ENCODE results near the gene FANCD2.

DNA sequence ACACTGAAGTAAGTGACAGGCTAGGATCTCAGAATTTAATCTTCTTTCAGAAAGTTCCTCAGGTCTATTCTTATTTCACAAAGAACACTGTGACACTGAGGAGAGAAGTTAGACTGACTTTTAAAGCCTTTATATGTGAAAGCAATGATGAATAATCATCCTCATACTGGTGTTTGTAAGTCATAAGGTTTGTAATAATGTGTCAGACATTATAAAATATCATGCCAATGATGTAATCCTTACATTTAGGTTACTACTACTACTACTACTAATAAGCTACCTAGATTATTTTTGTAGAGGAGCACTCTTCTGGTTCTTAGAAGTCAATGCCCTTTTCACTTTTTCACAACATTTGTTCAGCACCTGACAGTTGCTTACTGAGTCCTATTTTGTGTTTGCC, 48.4 kb downstream of the FANCD2 start:
- TF ChIP-seq CTCF (IDR thresholded peaks at IDR 0.05 in 8 of 11, conservative IDR thresholded peaks at IDR 0.05 in 3 of 11) = no peak
- TF ChIP-seq POLR2A (IDR thresholded peaks at IDR 0.05) = no peak
- TF ChIP-seq POLR2AphosphoS5 (IDR thresholded peaks at IDR 0.05) = no peak
